ENCODE measurements around the gene PARM1. TPM values are rescaled to one million over a fixed set of nuclear protein-coding genes. Genes with fewer than 3 reads are reported as not detected.

The PARM1 gene
- total and polyA plus RNA-seq, 8 donors = 1.8 to 24.6 (median 8.4) TPM

GRCh38 chr4:75087865-75088264 lies 154.9 kb downstream of the PARM1 start:
- Histone ChIP-seq H3K4me1 (no peaks in the 10 kb centered on the region), H3K36me3 (no peaks in the 10 kb centered on the region), H3K27ac (no peak overlapping the region), H3K4me3 (no peak overlapping the region), H3K27me3 (no peaks in the 10 kb centered on the region), H3K9me3 (no peaks in the 10 kb centered on the region)
- TF ChIP-seq CTCF (IDR thresholded peaks at IDR 0.05) (no peak), EP300 (IDR thresholded peaks at IDR 0.05) (no peak), POLR2A (IDR thresholded peaks at IDR 0.05) (no peak)
- intact Hi-C loops (cut with DNase I; ENCODE audit: low total_unique reads) = no loop called here
- 78 to 87% (median 81%) methylated on average over 2 of the region's 2 CpGs for WGBS, 5 donors
- DNase-seq = no peak

- H3K36me3 ChIP-seq = no peaks in the 10 kb centered on the region
- no peaks in the 10 kb centered on the region for H3K27me3 ChIP-seq
- no peak for TF ChIP-seq CTCF (IDR thresholded peaks at IDR 0.05)
- 66 to 89% (median 76%) methylated on average over 4 of the region's 4 CpGs for WGBS, 5 donors
- no peak for DNase-seq
- no peaks in the 10 kb centered on the region for H3K9me3 ChIP-seq
- intact Hi-C loops (cut with DNase I; ENCODE audit: low total_unique reads) = no loop called here
- no peak overlapping the region for H3K4me3 ChIP-seq
- H3K4me1 ChIP-seq = no peaks in the 10 kb centered on the region
- H3K27ac ChIP-seq = no peak overlapping the region
Measured at GRCh38 chr4:75089206-75089605, 156.3 kb downstream of the PARM1 start.

- H3K36me3 ChIP-seq = no peaks in the 10 kb centered on the region
- 28 to 51% (median 43%) methylated on average over 3 of the region's 3 CpGs for WGBS, 5 donors
- H3K27ac ChIP-seq = peak overlapping the region in 1 of 5 donors; percentile 16
- no peak for TF ChIP-seq CTCF (IDR thresholded peaks at IDR 0.05)
- no peak for TF ChIP-seq EP300 (IDR thresholded peaks at IDR 0.05)
- TF ChIP-seq POLR2A (IDR thresholded peaks at IDR 0.05) = no peak
- TF ChIP-seq POLR2AphosphoS5 (IDR thresholded peaks at IDR 0.05) = peak in 1 of 3 donors; percentile 66
- no peaks in the 10 kb centered on the region for H3K27me3 ChIP-seq
- H3K9me3 ChIP-seq = peaks cover 0 to 11% (median 5%) of the 10 kb centered on the region in 4 donors
- no peaks in the 10 kb centered on the region for H3K4me1 ChIP-seq
- no peak overlapping the region for H3K4me3 ChIP-seq
- peak; percentile 16 to 59 for DNase-seq
- intact Hi-C loops (cut with DNase I; ENCODE audit: low total_unique reads) = no loop called here
Measured at GRCh38 chr4:75099321-75099720, 166.4 kb downstream of the PARM1 start.

Other genes with a start within 250 kb of the PARM1 start
- 10 to 100 TPM in 3 of 5 donors, 1 to 10 TPM in 2; 4.1 to 64.8 (median 16.2) TPM for gene BTC, start 138.6 kb upstream of the PARM1 start, total RNA-seq
- gene BTC, start 138.6 kb upstream of the PARM1 start, polyA plus RNA-seq = 1 to 10 TPM; 1.2 to 5.6 (median 1.5) TPM